ENCODE measurements around the gene INAFM1. TPM values are rescaled to one million over a fixed set of nuclear protein-coding genes. Genes with fewer than 3 reads are reported as not detected.
"Not testable (repeated sequence)": the region's sequence is repeated elsewhere in the genome, so short reads cannot be mapped to it uniquely, and the experiment has no call there.

INAFM1 gene
- total RNA-seq, 2 donors from 2014 or later: 10.3 to 18.6 TPM

- no peak for TF ChIP-seq CTCF (IDR thresholded peaks at IDR 0.05)
- H3K9me3 ChIP-seq: no peaks in the 10 kb centered on the region
- no peak overlapping the region for H3K4me3 ChIP-seq
- H3K27me3 ChIP-seq (replicated peaks; ENCODE audit: insufficient read depth): no peaks in the 10 kb centered on the region
- H3K4me1 ChIP-seq (ENCODE audit: control insufficient read depth in 1 of 2, low read depth in 2 of 2): peaks cover 9 to 75% of the 10 kb centered on the region in 2 donors
- ATAC-seq (ENCODE audit: insufficient number of reproducible peaks, low FRiP score, low read depth): no peak
- DNase-seq (ENCODE audit: low spot score): no peak
- H3K36me3 ChIP-seq: no peaks in the 10 kb centered on the region
- H3K27ac ChIP-seq: peak overlapping the region; percentile 68 to 72
Measured at GRCh38 chr19:47280183-47280797, 5.6 kb downstream of the INAFM1 start.

GRCh38 chr19:47283405-47284059, 8.8 kb downstream of the INAFM1 start:
- peaks cover 0 to 45% of the 10 kb centered on the region in 2 donors for H3K4me1 ChIP-seq (ENCODE audit: control insufficient read depth in 1 of 2, low read depth in 2 of 2)
- no peaks in the 10 kb centered on the region for H3K27me3 ChIP-seq (replicated peaks; ENCODE audit: insufficient read depth)
- no peaks in the 10 kb centered on the region for H3K36me3 ChIP-seq
- no peak overlapping the region for H3K4me3 ChIP-seq
- DNase-seq (ENCODE audit: low spot score): no peak
- H3K9me3 ChIP-seq: no peaks in the 10 kb centered on the region
- no peak for TF ChIP-seq CTCF (IDR thresholded peaks at IDR 0.05)
- ATAC-seq (ENCODE audit: insufficient number of reproducible peaks, low FRiP score, low read depth): no peak
- H3K27ac ChIP-seq: no peak overlapping the region

- Histone ChIP-seq H3K27me3 (replicated peaks; ENCODE audit: insufficient read depth) (no peaks in the 10 kb centered on the region), H3K36me3 (no peaks in the 10 kb centered on the region), H3K9me3 (no peaks in the 10 kb centered on the region), H3K4me3 (no peak overlapping the region), H3K4me1 (ENCODE audit: control insufficient read depth in 1 of 2, low read depth in 2 of 2) (peaks cover 0 to 43% of the 10 kb centered on the region in 2 donors), H3K27ac (no peak overlapping the region)
- peak; percentile 94 for TF ChIP-seq CTCF (IDR thresholded peaks at IDR 0.05)
- DNase-seq (ENCODE audit: low spot score) (no peak), ATAC-seq (ENCODE audit: insufficient number of reproducible peaks, low FRiP score, low read depth) (no peak)
Measured at GRCh38 chr19:47284324-47284899, 9.7 kb downstream of the INAFM1 start.

GRCh38 chr19:47296036-47296435, 21.4 kb downstream of the INAFM1 start:
- Histone ChIP-seq H3K4me3 (no peak overlapping the region), H3K27me3 (replicated peaks; ENCODE audit: insufficient read depth) (no peaks in the 10 kb centered on the region), H3K9me3 (no peaks in the 10 kb centered on the region), H3K4me1 (ENCODE audit: control insufficient read depth in 1 of 2, low read depth in 2 of 2) (no peaks in the 10 kb centered on the region), H3K36me3 (peaks cover 6% of the 10 kb centered on the region), H3K27ac (no peak overlapping the region)
- no peak for ATAC-seq (ENCODE audit: insufficient number of reproducible peaks, low FRiP score, low read depth)
- peak; percentile 58 for DNase-seq (ENCODE audit: low spot score)
- peak; percentile 80 for TF ChIP-seq CTCF (IDR thresholded peaks at IDR 0.05)

GRCh38 chr19:47300867-47301266, 26.2 kb downstream of the INAFM1 start:
- not testable (repeated sequence) for H3K4me1 ChIP-seq (ENCODE audit: control insufficient read depth in 1 of 2, low read depth in 2 of 2); H3K27me3 ChIP-seq (replicated peaks; ENCODE audit: insufficient read depth); DNase-seq (ENCODE audit: low spot score); H3K4me3 ChIP-seq; H3K27ac ChIP-seq; ATAC-seq (ENCODE audit: insufficient number of reproducible peaks, low FRiP score, low read depth); H3K36me3 ChIP-seq; H3K9me3 ChIP-seq
